HEK293 (cell line): ENCODE data around the gene CHMP4A.

Experiments
- CTCF ChIA-PET: fragments of 350-600 bp; formaldehyde crosslinking; extraction: SDS; loops from one replicate; lab custom pipeline; 2021; ENCODE audit warnings: antibody characterized with exemption; lab: Yijun Ruan, JAX
- POLR2A ChIA-PET: fragments of 300-600 bp; formaldehyde crosslinking; extraction: SDS; loops from one replicate; lab custom pipeline; 2020; ENCODE audit warnings: antibody characterized with exemption, inconsistent platforms; lab: Yijun Ruan, JAX
- H3K27ac ChIP-seq: fragments of 200-500 bp; sonication (Bioruptor generic); 2 replicates; pipeline ENCODE4 v1.5.1; 2014; ENCODE audit warnings: low read depth, low read length, control low read depth, inconsistent platforms; ENCODE audit errors: extremely low read depth
- H3K36me3 ChIP-seq, 2 experiments: fragments of 200-500 bp in 1 of 2; sonication (Bioruptor generic) in 1 of 2; 1 replicate in 1 of 2; 2 replicates in 1 of 2; pipeline ENCODE4 v1.5.1; 2014 to 2017; ENCODE audit warnings: inconsistent platforms in 2 of 2, low read length in 2 of 2; ENCODE audit not compliant: control insufficient read depth in 2 of 2, insufficient read depth in 1 of 2
- H3K4me1 ChIP-seq: fragments of 200-500 bp; sonication (Bioruptor generic); 2 replicates; pipeline ENCODE4 v1.5.1; 2014; ENCODE audit warnings: mild to moderate bottlenecking, low read length, inconsistent platforms; ENCODE audit not compliant: control insufficient read depth, insufficient read depth
- H3K4me3 ChIP-seq: 2 replicates; pipeline ENCODE4 v1.5.1; 2011; ENCODE audit warnings: low read depth, mild to moderate bottlenecking, control low read depth, low read length, moderate library complexity
- H3K9me3 ChIP-seq: fragments of 200-500 bp; sonication (Bioruptor generic); 2 replicates; pipeline ENCODE4 v1.5.1; 2014; ENCODE audit warnings: low read depth, low read length, inconsistent platforms; ENCODE audit not compliant: control insufficient read depth, insufficient read depth
- EGR2 ChIP-seq: fragments of 450-650 bp; formaldehyde crosslinking; IDR thresholded peaks from 2 replicates; pipeline ENCODE4 v1.5.1; 2016; ENCODE audit warnings: low read depth, missing biosample characterization, missing genetic modification characterization
- HOXD13 ChIP-seq: sonication (generic); formaldehyde crosslinking; IDR thresholded peaks from 2 replicates; pipeline ENCODE4 v1.8.0; 2022; ENCODE audit warnings: missing genetic modification reagents, borderline replicate concordance
- SCRT2 ChIP-seq: fragments of 450-650 bp; formaldehyde crosslinking; IDR thresholded peaks from 2 replicates; pipeline ENCODE4 v1.5.1; 2016; ENCODE audit warnings: missing biosample characterization, missing genetic modification characterization
- ZBTB21 ChIP-seq: fragments of 450-650 bp; formaldehyde crosslinking; IDR thresholded peaks from 2 replicates; pipeline ENCODE4 v1.5.1; 2017; ENCODE audit warnings: missing biosample characterization, missing genetic modification characterization
- ZBTB48 ChIP-seq: fragments of 450-650 bp; formaldehyde crosslinking; IDR thresholded peaks from 2 replicates; pipeline ENCODE4 v1.5.1; 2016; ENCODE audit warnings: missing biosample characterization, missing genetic modification characterization
- ZNF175 ChIP-seq: fragments of 450-650 bp; formaldehyde crosslinking; IDR thresholded peaks from 2 replicates; pipeline ENCODE4 v1.5.1; 2016; ENCODE audit warnings: missing biosample characterization, missing genetic modification characterization
- ZNF202 ChIP-seq: fragments of 450-650 bp; formaldehyde crosslinking; IDR thresholded peaks from 2 replicates; pipeline ENCODE4 v1.5.1; 2016; ENCODE audit warnings: missing biosample characterization, missing genetic modification characterization, borderline replicate concordance
- ZNF354C ChIP-seq: fragments of 450-650 bp; formaldehyde crosslinking; IDR thresholded peaks from 2 replicates; pipeline ENCODE4 v1.5.1; 2016; ENCODE audit warnings: missing biosample characterization, missing genetic modification characterization, low read depth, borderline replicate concordance
- ZNF37A ChIP-seq: fragments of 450-650 bp; IDR thresholded peaks from 2 replicates; pipeline ENCODE4 v1.5.1; 2018; ENCODE audit warnings: missing biosample characterization, missing genetic modification characterization
- ZNF426 ChIP-seq: fragments of 450-650 bp; formaldehyde crosslinking; IDR thresholded peaks from 2 replicates; pipeline ENCODE4 v1.5.1; 2017; ENCODE audit warnings: missing biosample characterization, missing genetic modification characterization, mild to moderate bottlenecking, inconsistent platforms, moderate library complexity
- ZNF473 ChIP-seq: fragments of 450-650 bp; formaldehyde crosslinking; IDR thresholded peaks from 2 replicates; pipeline ENCODE4 v1.5.1; 2017; ENCODE audit warnings: missing biosample characterization, missing genetic modification characterization
- ZNF48 ChIP-seq: fragments of 450-650 bp; formaldehyde crosslinking; IDR thresholded peaks from 2 replicates; pipeline ENCODE4 v1.5.1; 2016; ENCODE audit warnings: missing biosample characterization, missing genetic modification characterization
- ZNF624 ChIP-seq: fragments of 450-650 bp; formaldehyde crosslinking; IDR thresholded peaks from 2 replicates; pipeline ENCODE4 v1.5.1; 2017; ENCODE audit warnings: missing biosample characterization, missing genetic modification characterization
- ZNF792 ChIP-seq: fragments of 450-650 bp; formaldehyde crosslinking; IDR thresholded peaks from 2 replicates; pipeline ENCODE4 v1.5.1; 2016; ENCODE audit warnings: missing biosample characterization, missing genetic modification characterization
- ZNF837 ChIP-seq: fragments of 450-650 bp; formaldehyde crosslinking; IDR thresholded peaks from 2 replicates; pipeline ENCODE4 v1.5.1; 2016; ENCODE audit warnings: missing biosample characterization, missing genetic modification characterization
- TF ChIP-seq, protein P1 (sequence below): fragments of 450-650 bp; formaldehyde crosslinking; conservative IDR thresholded peaks from 2 replicates; pipeline ENCODE4 v1.5.1; 2016; ENCODE audit warnings: low read depth, missing biosample characterization, missing genetic modification characterization
- TF ChIP-seq, protein P2 (sequence below): fragments of 450-650 bp; formaldehyde crosslinking; IDR thresholded peaks from 2 replicates; pipeline ENCODE4 v1.5.1; 2016; ENCODE audit warnings: missing biosample characterization, missing genetic modification characterization
- TF ChIP-seq, protein P3 (sequence below): fragments of 450-650 bp; formaldehyde crosslinking; IDR thresholded peaks from 2 replicates; pipeline ENCODE4 v1.5.1; 2016; ENCODE audit warnings: missing biosample characterization, missing genetic modification characterization, low read depth
- TF ChIP-seq, protein P4 (sequence below): sonication (generic); formaldehyde crosslinking; IDR thresholded peaks from 2 replicates; pipeline ENCODE4 v1.8.1; 2022; ENCODE audit warnings: mild to moderate bottlenecking, moderate library complexity, missing genetic modification reagents
- TF ChIP-seq, protein P5 (sequence below): fragments of 450-650 bp; formaldehyde crosslinking; IDR thresholded peaks from 2 replicates; pipeline ENCODE4 v1.5.1; 2017; ENCODE audit warnings: missing biosample characterization, missing genetic modification characterization

CHMP4A gene

DNA sequence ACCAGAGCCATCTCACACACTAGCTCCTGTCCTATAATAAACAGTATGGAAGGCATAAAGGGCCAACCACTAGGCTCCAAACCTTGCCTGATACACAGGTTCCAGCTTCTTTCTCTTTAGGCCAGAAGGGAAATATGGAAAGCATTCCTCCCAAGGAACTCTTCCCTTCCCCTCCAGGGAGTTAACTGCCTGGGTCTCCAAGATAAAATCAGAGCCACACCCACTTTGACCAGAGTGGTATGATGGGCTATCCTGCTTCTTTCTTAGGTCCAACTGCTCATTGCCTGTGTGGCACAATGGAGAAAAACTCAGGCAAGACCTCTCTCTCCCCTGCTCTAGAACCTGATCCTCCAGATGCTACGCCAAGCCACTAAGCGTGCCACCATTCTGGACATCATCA lies 5.7 kb downstream of the CHMP4A start (continued):
- TF ChIP-seq, protein P1, sequence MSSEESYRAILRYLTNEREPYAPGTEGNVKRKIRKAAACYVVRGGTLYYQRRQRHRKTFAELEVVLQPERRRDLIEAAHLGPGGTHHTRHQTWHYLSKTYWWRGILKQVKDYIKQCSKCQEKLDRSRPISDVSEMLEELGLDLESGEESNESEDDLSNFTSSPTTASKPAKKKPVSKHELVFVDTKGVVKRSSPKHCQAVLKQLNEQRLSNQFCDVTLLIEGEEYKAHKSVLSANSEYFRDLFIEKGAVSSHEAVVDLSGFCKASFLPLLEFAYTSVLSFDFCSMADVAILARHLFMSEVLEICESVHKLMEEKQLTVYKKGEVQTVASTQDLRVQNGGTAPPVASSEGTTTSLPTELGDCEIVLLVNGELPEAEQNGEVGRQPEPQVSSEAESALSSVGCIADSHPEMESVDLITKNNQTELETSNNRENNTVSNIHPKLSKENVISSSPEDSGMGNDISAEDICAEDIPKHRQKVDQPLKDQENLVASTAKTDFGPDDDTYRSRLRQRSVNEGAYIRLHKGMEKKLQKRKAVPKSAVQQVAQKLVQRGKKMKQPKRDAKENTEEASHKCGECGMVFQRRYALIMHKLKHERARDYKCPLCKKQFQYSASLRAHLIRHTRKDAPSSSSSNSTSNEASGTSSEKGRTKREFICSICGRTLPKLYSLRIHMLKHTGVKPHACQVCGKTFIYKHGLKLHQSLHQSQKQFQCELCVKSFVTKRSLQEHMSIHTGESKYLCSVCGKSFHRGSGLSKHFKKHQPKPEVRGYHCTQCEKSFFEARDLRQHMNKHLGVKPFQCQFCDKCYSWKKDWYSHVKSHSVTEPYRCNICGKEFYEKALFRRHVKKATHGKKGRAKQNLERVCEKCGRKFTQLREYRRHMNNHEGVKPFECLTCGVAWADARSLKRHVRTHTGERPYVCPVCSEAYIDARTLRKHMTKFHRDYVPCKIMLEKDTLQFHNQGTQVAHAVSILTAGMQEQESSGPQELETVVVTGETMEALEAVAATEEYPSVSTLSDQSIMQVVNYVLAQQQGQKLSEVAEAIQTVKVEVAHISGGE (tag by site-specific recombination): no peak
- no peak for TF ChIP-seq ZBTB48 (tag by site-specific recombination)
- TF ChIP-seq ZNF354C: no peak
- TF ChIP-seq ZNF202 (tag by site-specific recombination): no peak
- TF ChIP-seq ZNF175 (tag by site-specific recombination): no peak
- no peak for TF ChIP-seq ZNF837 (tag by site-specific recombination)
- TF ChIP-seq EGR2 (tag by site-specific recombination): no peak
- no peak for TF ChIP-seq ZNF48 (tag by site-specific recombination)
- no peak for TF ChIP-seq ZNF37A (tag by site-specific recombination)
- TF ChIP-seq, protein P2, sequence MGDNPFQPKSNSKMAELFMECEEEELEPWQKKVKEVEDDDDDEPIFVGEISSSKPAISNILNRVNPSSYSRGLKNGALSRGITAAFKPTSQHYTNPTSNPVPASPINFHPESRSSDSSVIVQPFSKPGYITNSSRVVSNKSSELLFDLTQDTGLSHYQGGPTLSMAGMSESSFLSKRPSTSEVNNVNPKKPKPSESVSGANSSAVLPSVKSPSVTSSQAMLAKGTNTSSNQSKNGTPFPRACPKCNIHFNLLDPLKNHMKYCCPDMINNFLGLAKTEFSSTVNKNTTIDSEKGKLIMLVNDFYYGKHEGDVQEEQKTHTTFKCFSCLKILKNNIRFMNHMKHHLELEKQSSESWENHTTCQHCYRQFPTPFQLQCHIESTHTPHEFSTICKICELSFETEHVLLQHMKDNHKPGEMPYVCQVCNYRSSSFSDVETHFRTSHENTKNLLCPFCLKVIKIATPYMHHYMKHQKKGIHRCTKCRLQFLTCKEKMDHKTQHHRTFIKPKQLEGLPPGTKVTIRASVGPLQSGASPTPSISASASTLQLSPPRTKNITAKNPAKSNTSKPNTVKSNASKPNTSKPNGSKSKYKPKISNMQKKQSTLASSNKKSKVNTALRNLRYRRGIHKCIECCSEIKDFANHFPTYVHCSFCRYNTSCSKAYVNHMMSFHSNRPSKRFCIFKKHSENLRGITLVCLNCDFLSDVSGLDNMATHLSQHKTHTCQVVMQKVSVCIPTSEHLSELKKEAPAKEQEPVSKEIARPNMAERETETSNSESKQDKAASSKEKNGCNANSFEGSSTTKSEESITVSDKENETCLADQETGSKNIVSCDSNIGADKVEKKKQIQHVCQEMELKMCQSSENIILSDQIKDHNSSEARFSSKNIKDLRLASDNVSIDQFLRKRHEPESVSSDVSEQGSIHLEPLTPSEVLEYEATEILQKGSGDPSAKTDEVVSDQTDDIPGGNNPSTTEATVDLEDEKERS (tag by site-specific recombination): no peak
- TF ChIP-seq, all 188 proteins: peak for 0

DNA sequence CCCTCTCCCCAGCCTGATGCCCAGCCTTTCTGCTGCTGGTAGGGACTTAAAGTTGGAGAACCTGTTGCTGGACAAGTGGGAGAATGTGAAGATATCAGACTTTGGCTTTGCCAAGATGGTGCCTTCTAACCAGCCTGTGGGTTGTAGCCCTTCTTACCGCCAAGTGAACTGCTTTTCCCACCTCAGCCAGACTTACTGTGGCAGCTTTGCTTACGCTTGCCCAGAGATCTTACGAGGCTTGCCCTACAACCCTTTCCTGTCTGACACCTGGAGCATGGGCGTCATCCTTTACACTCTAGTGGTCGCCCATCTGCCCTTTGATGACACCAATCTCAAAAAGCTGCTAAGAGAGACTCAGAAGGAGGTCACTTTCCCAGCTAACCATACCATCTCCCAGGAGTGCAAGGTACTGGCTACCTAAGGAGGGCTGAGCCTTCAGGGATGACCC lies 6.2 kb downstream of the CHMP4A start:
- Histone ChIP-seq H3K4me3 (no peak overlapping the region), H3K36me3 (peaks cover 23 to 76% of the 10 kb centered on the region in 2 experiments), H3K9me3 (no peaks in the 10 kb centered on the region), H3K4me1 (no peaks in the 10 kb centered on the region)
- CTCF ChIA-PET: no interaction called here
- TF ChIP-seq ZNF473 (tag by site-specific recombination): no peak
- peak; percentile 60 for TF ChIP-seq SCRT2 (tag by site-specific recombination)
- TF ChIP-seq, all 188 proteins: peak for 1
- no peak overlapping the region for H3K27ac ChIP-seq
- POLR2A ChIA-PET: interaction anchor here (1.5 kb wide), 1 partner anchor 12 kb away, joined by 5 read pairs; the partner anchor contains the start of gene TM9SF1

DNA sequence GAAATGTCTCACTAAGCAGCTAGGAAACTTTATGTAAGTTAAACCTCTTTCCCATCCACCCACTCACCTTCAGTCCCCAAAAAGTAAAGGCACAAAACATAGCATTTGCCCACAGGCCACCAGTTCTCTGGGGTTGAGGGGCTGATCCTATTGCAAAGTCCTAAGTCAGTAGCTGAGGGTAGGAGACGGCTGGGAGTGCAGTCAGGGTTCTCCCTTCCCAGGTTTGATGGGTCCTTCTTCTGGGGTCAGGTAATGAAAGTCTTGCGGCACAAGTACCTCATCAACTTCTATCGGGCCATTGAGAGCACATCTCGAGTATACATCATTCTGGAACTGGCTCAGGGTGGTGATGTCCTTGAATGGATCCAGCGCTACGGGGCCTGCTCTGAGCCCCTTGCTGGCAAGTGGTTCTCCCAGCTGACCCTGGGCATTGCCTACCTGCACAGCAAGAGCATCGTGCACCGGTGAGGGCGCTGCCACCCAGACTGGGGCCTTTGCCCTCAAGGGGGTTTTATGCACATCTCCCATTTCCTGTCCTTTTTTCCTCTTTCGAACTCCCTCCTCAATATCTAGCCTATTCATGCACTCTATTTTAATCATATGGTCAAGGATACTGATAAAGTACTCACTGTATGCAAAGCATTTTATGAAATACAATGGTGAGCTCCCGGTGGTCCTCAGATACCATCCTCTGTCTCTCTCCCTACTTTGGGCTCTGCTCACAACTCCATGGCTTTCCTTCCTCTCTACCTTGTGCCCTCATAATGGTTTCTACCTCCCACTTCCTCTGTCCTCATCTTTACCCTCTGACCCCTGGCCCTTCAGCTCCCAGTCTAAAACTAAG lies 6.8 kb downstream of the CHMP4A start:
- ChIA-PET CTCF (interaction anchor here (1.5 kb wide), 1 partner anchor 9 kb away, joined by 5 read pairs; the partner anchor contains the start of gene MDP1), POLR2A (interaction anchor here (1.5 kb wide), 1 partner anchor 11 kb away, joined by 5 read pairs; the partner anchor contains the start of gene TM9SF1)
- Histone ChIP-seq H3K9me3 (no peaks in the 10 kb centered on the region), H3K27ac (no peak overlapping the region), H3K4me3 (no peak overlapping the region), H3K36me3 (peaks cover 23 to 76% of the 10 kb centered on the region in 2 experiments), H3K4me1 (no peaks in the 10 kb centered on the region)
- TF ChIP-seq, protein P3, sequence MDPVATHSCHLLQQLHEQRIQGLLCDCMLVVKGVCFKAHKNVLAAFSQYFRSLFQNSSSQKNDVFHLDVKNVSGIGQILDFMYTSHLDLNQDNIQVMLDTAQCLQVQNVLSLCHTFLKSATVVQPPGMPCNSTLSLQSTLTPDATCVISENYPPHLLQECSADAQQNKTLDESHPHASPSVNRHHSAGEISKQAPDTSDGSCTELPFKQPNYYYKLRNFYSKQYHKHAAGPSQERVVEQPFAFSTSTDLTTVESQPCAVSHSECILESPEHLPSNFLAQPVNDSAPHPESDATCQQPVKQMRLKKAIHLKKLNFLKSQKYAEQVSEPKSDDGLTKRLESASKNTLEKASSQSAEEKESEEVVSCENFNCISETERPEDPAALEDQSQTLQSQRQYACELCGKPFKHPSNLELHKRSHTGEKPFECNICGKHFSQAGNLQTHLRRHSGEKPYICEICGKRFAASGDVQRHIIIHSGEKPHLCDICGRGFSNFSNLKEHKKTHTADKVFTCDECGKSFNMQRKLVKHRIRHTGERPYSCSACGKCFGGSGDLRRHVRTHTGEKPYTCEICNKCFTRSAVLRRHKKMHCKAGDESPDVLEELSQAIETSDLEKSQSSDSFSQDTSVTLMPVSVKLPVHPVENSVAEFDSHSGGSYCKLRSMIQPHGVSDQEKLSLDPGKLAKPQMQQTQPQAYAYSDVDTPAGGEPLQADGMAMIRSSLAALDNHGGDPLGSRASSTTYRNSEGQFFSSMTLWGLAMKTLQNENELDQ (tag by site-specific recombination): no peak
- TF ChIP-seq ZNF792 (tag by site-specific recombination) (no peak), ZNF426 (tag by site-specific recombination) (no peak), ZBTB21 (no peak), HOXD13 (CRISPR knock-in tag) (no peak), ZNF624 (tag by site-specific recombination) (no peak)
- TF ChIP-seq, protein P4, sequence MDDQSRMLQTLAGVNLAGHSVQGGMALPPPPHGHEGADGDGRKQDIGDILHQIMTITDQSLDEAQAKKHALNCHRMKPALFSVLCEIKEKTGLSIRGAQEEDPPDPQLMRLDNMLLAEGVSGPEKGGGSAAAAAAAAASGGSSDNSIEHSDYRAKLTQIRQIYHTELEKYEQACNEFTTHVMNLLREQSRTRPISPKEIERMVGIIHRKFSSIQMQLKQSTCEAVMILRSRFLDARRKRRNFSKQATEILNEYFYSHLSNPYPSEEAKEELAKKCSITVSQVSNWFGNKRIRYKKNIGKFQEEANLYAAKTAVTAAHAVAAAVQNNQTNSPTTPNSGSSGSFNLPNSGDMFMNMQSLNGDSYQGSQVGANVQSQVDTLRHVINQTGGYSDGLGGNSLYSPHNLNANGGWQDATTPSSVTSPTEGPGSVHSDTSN (CRISPR knock-in tag): no peak
- TF ChIP-seq, protein P5, sequence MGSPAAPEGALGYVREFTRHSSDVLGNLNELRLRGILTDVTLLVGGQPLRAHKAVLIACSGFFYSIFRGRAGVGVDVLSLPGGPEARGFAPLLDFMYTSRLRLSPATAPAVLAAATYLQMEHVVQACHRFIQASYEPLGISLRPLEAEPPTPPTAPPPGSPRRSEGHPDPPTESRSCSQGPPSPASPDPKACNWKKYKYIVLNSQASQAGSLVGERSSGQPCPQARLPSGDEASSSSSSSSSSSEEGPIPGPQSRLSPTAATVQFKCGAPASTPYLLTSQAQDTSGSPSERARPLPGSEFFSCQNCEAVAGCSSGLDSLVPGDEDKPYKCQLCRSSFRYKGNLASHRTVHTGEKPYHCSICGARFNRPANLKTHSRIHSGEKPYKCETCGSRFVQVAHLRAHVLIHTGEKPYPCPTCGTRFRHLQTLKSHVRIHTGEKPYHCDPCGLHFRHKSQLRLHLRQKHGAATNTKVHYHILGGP (tag by site-specific recombination): no peak
